ENCODE measurements around the gene TSPAN17. TPM values are rescaled to one million over a fixed set of nuclear protein-coding genes. Genes with fewer than 3 reads are reported as not detected.

Gene TSPAN17
- total and polyA plus RNA-seq, 5 donors from 2014 or later, result 26.0 to 48.8 (median 34.0) TPM

DNA sequence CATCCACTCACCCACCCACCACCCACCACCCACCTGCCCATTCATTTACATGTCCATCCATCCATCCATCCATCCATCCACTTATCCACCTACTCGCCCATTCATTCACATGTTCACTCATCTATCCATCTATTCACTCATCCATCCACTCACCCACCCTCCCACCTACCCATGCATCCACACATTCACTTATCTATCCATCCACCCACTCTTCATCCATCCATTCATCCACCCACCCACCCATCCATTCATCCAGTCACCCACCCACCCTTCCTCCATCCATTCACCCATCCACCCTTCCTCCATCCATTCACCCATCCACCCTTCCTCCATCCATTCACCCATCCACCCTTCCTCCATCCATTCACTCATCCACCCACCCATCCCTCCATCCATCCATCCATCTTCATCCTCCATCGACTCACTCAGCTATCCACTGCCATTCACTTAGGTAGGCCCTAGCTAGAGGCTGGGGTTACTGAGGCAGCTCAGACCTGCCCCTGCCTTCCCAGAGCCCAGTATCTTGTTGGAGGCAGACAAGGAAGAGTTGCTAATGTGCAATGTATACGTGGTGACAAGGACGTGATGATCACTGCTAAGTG is 12.7 kb downstream of the TSPAN17 start:
- no peaks in the 10 kb centered on the region for H3K27me3 ChIP-seq (ENCODE audit: control insufficient read depth, insufficient read depth, low read length)
- peaks cover 26% of the 10 kb centered on the region for H3K4me1 ChIP-seq (ENCODE audit: control insufficient read depth, insufficient read depth, low read length, poor library complexity, severe bottlenecking)
- DNase-seq, result no peak
- no peaks in the 10 kb centered on the region for H3K9me3 ChIP-seq (ENCODE audit: control insufficient read depth in 2 of 2, low read length in 2 of 2)
- ATAC-seq (ENCODE audit: low read depth in 2 of 2), result no peak
- peaks cover 8 to 41% (median 25%) of the 10 kb centered on the region in 4 donors for H3K4me1 Mint-ChIP-seq
- peaks cover 10% of the 10 kb centered on the region for H3K36me3 Mint-ChIP-seq
- H3K27ac ChIP-seq (ENCODE audit: insufficient read depth, low read length, poor library complexity, severe bottlenecking), result no peak overlapping the region
- peak overlapping the region in 2 of 4 donors; percentile 38 to 56 for H3K4me3 Mint-ChIP-seq
- H3K9me3 Mint-ChIP-seq, result no peaks in the 10 kb centered on the region
- no peak overlapping the region for H3K4me3 ChIP-seq (ENCODE audit: low read depth, low read length)
- peaks cover 4% of the 10 kb centered on the region for H3K27me3 Mint-ChIP-seq
- peak overlapping the region in 1 of 3 donors; percentile 84 for H3K27ac Mint-ChIP-seq
- H3K36me3 ChIP-seq (ENCODE audit: control insufficient read depth, insufficient read depth, low read length), result peaks cover 3% of the 10 kb centered on the region

DNA sequence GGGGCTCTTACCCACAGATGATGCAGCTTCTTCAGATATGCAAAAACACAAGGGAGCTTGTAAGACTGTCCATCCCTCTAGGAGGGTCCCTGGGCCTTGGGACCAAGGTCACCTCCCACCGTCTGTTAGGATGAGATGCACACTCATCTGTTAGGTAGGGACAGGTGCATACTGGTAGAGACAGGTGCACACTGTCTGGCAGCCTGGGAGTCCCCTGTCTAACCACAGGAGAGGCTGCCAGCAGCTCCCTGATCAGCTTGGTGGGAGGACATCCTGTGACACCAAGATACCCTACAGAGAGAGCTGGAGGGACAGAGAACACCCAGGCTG is 13.2 kb downstream of the TSPAN17 start:
- peak in 1 of 3 donors; percentile 13 for DNase-seq
- ATAC-seq (ENCODE audit: low read depth in 2 of 2), result peak; percentile 11 to 35
- H3K27me3 Mint-ChIP-seq, result peaks cover 4% of the 10 kb centered on the region
- H3K27ac Mint-ChIP-seq, result peak overlapping the region in 1 of 3 donors; percentile 11
- Histone ChIP-seq H3K4me3 (ENCODE audit: low read depth, low read length) (no peak overlapping the region), H3K27me3 (ENCODE audit: control insufficient read depth, insufficient read depth, low read length) (peaks cover 3% of the 10 kb centered on the region), H3K4me1 (ENCODE audit: control insufficient read depth, insufficient read depth, low read length, poor library complexity, severe bottlenecking) (peaks cover 25% of the 10 kb centered on the region), H3K9me3 (ENCODE audit: control insufficient read depth in 2 of 2, low read length in 2 of 2) (no peaks in the 10 kb centered on the region), H3K27ac (ENCODE audit: insufficient read depth, low read length, poor library complexity, severe bottlenecking) (no peak overlapping the region), H3K36me3 (ENCODE audit: control insufficient read depth, insufficient read depth, low read length) (peaks cover 3% of the 10 kb centered on the region)
- peak overlapping the region in 1 of 4 donors; percentile 38 for H3K4me3 Mint-ChIP-seq
- H3K36me3 Mint-ChIP-seq, result peaks cover 5% of the 10 kb centered on the region
- peaks cover 8 to 37% (median 25%) of the 10 kb centered on the region in 4 donors for H3K4me1 Mint-ChIP-seq
- no peaks in the 10 kb centered on the region for H3K9me3 Mint-ChIP-seq

DNA sequence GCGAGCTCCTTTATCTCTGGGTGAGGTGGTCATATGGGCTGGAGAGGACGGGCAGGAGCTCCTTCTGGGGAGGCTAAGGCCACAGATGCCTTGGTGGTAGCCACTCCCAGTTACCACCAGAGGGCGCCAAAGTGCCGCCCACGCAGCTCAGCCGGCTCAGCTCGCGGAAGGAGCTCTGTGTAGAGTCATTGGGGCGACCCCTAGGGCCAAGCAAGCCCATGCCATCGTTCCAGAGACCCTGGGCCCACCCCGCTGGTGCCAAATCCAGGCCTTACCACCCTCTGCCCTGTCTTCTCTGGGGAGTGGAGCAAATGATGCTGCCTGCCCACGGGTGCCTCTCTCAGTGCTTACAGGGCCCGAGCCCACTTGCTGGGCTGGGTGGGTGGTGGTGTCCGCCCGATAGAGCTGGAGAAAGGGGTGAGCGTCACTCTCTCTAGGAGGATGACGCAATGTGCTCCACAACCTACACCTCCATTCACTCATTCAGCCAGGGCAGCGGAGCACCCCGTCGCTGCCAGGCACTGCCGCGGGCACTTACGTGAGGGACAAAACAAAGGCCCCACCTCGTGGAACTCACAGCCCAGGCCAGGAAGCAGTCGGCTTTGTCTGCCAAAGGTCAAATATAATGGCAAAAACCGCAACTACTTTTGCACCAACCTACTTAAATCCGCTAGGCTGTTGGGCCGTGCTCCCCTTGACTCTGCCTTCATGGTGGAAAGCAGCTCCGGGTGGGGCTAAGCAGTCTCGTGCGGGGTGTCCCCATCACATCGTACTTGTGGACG is 13.8 kb downstream of the TSPAN17 start:
- Histone ChIP-seq H3K27me3 (ENCODE audit: control insufficient read depth, insufficient read depth, low read length) (peaks cover 3% of the 10 kb centered on the region), H3K27ac (ENCODE audit: insufficient read depth, low read length, poor library complexity, severe bottlenecking) (no peak overlapping the region), H3K4me3 (ENCODE audit: low read depth, low read length) (no peak overlapping the region), H3K4me1 (ENCODE audit: control insufficient read depth, insufficient read depth, low read length, poor library complexity, severe bottlenecking) (peaks cover 25% of the 10 kb centered on the region), H3K9me3 (ENCODE audit: control insufficient read depth in 2 of 2, low read length in 2 of 2) (no peaks in the 10 kb centered on the region), H3K36me3 (ENCODE audit: control insufficient read depth, insufficient read depth, low read length) (peaks cover 3% of the 10 kb centered on the region)
- peaks cover 4% of the 10 kb centered on the region for H3K36me3 Mint-ChIP-seq
- no peaks in the 10 kb centered on the region for H3K9me3 Mint-ChIP-seq
- ATAC-seq (ENCODE audit: low read depth in 2 of 2) (peak; percentile 75), DNase-seq (peak; percentile 64 to 79 (median 77))
- H3K4me1 Mint-ChIP-seq, result peaks cover 8 to 37% (median 25%) of the 10 kb centered on the region in 4 donors
- peaks cover 4% of the 10 kb centered on the region for H3K27me3 Mint-ChIP-seq
- peak overlapping the region in 1 of 3 donors; percentile 11 for H3K27ac Mint-ChIP-seq
- H3K4me3 Mint-ChIP-seq, result peak overlapping the region in 1 of 4 donors; percentile 21

DNA sequence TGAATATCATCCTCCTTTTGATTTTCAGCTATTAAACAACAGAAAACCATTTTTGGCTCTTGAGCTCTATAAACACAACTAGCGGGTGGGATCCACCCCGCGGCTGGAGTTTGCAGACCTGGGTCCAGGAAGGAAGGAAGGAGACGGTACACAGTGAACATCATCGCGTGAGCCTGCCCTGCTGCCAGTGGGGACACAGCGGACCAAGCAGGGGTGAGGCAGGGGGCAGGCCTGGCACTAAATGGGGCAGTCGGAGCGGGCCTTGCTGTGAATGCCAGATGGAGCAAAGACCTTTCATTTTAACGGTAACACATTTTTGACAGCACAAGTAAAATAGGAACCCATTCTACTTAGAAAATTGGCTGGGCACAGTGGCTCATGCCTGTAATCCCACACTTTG is 14.4 kb downstream of the TSPAN17 start:
- no peak for DNase-seq
- Histone ChIP-seq H3K27me3 (ENCODE audit: control insufficient read depth, insufficient read depth, low read length) (peaks cover 3% of the 10 kb centered on the region), H3K9me3 (ENCODE audit: control insufficient read depth in 2 of 2, low read length in 2 of 2) (no peaks in the 10 kb centered on the region), H3K4me1 (ENCODE audit: control insufficient read depth, insufficient read depth, low read length, poor library complexity, severe bottlenecking) (peaks cover 25% of the 10 kb centered on the region), H3K27ac (ENCODE audit: insufficient read depth, low read length, poor library complexity, severe bottlenecking) (no peak overlapping the region), H3K4me3 (ENCODE audit: low read depth, low read length) (no peak overlapping the region), H3K36me3 (ENCODE audit: control insufficient read depth, insufficient read depth, low read length) (peaks cover 3% of the 10 kb centered on the region)
- H3K36me3 Mint-ChIP-seq, result no peaks in the 10 kb centered on the region
- H3K4me1 Mint-ChIP-seq, result peaks cover 8 to 35% (median 25%) of the 10 kb centered on the region in 4 donors
- no peak overlapping the region for H3K27ac Mint-ChIP-seq
- H3K4me3 Mint-ChIP-seq, result no peak overlapping the region
- H3K9me3 Mint-ChIP-seq, result no peaks in the 10 kb centered on the region
- H3K27me3 Mint-ChIP-seq, result peaks cover 4% of the 10 kb centered on the region
- no peak for ATAC-seq (ENCODE audit: low read depth in 2 of 2)

DNA sequence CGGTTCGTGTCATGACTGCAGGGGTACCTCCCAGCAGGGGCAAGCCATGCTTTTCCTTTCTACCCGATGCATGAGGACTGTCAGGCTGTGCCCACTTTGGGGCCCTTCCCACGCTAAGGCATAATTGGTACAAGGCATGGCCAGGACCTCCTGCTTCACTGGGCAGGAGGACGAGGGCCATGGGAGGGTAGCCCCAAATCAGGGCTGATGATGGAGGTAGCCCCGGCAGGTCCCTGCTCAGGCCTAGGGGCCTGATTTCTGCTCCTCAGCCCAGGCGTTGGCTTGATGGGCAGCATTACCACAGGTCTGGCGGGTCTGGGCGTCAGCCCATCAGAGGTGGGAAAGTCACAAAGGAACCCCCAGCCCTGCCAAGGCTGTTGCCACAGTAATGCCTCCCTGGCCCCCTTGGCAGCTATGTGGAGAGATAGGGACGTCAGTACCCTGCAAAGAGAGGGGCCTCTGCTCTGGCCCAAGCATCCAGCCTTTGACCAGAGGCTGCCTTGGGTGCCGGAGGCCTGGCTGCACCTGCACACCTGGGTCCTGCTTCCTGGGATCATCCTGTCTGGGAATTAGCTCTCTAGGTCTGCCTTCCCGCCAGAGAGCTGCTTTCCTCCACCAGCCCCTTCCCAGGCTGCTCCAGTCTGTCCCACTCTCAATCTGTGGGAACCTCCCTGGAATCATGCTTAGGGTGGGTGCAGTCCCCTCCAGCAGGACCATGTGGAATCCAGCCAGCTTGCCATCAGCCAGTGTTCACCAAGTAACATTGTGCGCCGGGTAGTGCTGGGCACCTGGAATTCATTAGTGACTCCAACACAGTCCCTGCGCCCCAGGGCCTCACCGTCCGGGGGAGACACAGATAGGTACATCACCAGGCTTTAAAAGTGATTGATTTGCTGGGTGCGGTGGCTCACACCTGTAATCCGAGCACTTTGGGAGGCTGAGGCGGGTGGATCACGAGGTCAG is 15.4 kb downstream of the TSPAN17 start:
- H3K4me3 ChIP-seq (ENCODE audit: low read depth, low read length), result no peak overlapping the region
- no peak for ATAC-seq (ENCODE audit: low read depth in 2 of 2)
- H3K4me3 Mint-ChIP-seq, result no peak overlapping the region
- no peaks in the 10 kb centered on the region for H3K36me3 ChIP-seq (ENCODE audit: control insufficient read depth, insufficient read depth, low read length)
- H3K27ac Mint-ChIP-seq, result peak overlapping the region in 1 of 3 donors; percentile 48
- no peaks in the 10 kb centered on the region for H3K36me3 Mint-ChIP-seq
- no peaks in the 10 kb centered on the region for H3K9me3 ChIP-seq (ENCODE audit: control insufficient read depth in 2 of 2, low read length in 2 of 2)
- peaks cover 3% of the 10 kb centered on the region for H3K27me3 ChIP-seq (ENCODE audit: control insufficient read depth, insufficient read depth, low read length)
- H3K9me3 Mint-ChIP-seq, result no peaks in the 10 kb centered on the region
- no peak for DNase-seq
- peaks cover 25% of the 10 kb centered on the region for H3K4me1 ChIP-seq (ENCODE audit: control insufficient read depth, insufficient read depth, low read length, poor library complexity, severe bottlenecking)
- no peak overlapping the region for H3K27ac ChIP-seq (ENCODE audit: insufficient read depth, low read length, poor library complexity, severe bottlenecking)
- H3K27me3 Mint-ChIP-seq, result peaks cover 9% of the 10 kb centered on the region
- H3K4me1 Mint-ChIP-seq, result peaks cover 8 to 34% (median 25%) of the 10 kb centered on the region in 4 donors

DNA sequence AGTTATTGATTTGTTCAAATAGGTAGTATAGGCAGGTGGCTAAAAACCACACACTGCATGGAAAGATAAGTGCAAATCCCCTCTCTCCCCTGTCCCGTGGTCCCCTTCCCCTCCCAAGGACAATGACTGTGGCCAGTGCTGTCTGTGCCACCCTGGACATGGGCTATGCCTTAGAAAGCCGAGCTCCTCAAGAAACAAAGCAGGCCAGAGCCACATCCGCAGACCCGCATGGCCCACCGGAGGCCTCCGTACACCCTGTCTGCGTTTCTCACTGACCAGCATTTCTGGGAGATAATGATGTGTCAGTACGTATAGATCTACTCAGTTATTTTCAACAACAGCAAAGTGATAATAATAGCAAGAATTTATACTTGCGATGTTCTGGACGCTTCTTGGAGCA is 16.3 kb downstream of the TSPAN17 start:
- no peak overlapping the region for H3K4me3 Mint-ChIP-seq
- ATAC-seq (ENCODE audit: low read depth in 2 of 2) (no peak), DNase-seq (no peak)
- no peak overlapping the region for H3K27ac Mint-ChIP-seq
- Histone ChIP-seq H3K36me3 (ENCODE audit: control insufficient read depth, insufficient read depth, low read length) (no peaks in the 10 kb centered on the region), H3K4me3 (ENCODE audit: low read depth, low read length) (no peak overlapping the region), H3K27ac (ENCODE audit: insufficient read depth, low read length, poor library complexity, severe bottlenecking) (no peak overlapping the region), H3K27me3 (ENCODE audit: control insufficient read depth, insufficient read depth, low read length) (peaks cover 3% of the 10 kb centered on the region), H3K9me3 (ENCODE audit: control insufficient read depth in 2 of 2, low read length in 2 of 2) (no peaks in the 10 kb centered on the region), H3K4me1 (ENCODE audit: control insufficient read depth, insufficient read depth, low read length, poor library complexity, severe bottlenecking) (peaks cover 18% of the 10 kb centered on the region)
- H3K4me1 Mint-ChIP-seq, result peaks cover 8 to 25% (median 18%) of the 10 kb centered on the region in 4 donors
- H3K36me3 Mint-ChIP-seq, result no peaks in the 10 kb centered on the region
- peaks cover 15% of the 10 kb centered on the region for H3K27me3 Mint-ChIP-seq
- no peaks in the 10 kb centered on the region for H3K9me3 Mint-ChIP-seq

DNA sequence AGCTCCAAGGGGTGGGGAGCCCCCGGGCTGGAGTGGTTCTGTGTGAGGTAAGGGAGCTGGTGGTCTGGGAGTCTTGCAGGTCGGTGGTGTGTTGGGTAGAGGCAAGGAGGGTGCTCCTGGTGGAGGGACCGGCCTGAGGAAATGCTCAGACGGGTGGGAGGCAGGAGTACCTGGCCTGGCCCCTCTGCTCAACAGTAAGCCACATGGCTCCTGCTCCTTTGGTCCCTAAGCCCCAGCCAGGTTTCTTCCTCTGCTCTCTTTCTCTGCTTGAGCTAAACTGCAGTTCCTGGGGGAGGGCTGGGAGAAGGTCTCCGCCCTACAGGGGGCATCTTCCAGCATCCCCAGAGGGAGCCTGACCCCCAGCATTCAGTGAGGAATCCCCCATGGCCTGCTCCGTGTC is 17.2 kb downstream of the TSPAN17 start:
- no peak overlapping the region for H3K4me3 Mint-ChIP-seq

More for the DNA sequence above, 17.2 kb downstream of the TSPAN17 start:
- no peak overlapping the region for H3K27ac ChIP-seq (ENCODE audit: insufficient read depth, low read length, poor library complexity, severe bottlenecking)
- no peak overlapping the region for H3K4me3 ChIP-seq (ENCODE audit: low read depth, low read length)
- no peak for ATAC-seq (ENCODE audit: low read depth in 2 of 2)
- no peaks in the 10 kb centered on the region for H3K9me3 Mint-ChIP-seq
- H3K4me1 Mint-ChIP-seq, result peaks cover 0 to 16% (median 11%) of the 10 kb centered on the region in 4 donors
- H3K27ac Mint-ChIP-seq, result no peak overlapping the region
- peaks cover 21% of the 10 kb centered on the region for H3K27me3 Mint-ChIP-seq
- H3K9me3 ChIP-seq (ENCODE audit: control insufficient read depth in 2 of 2, low read length in 2 of 2), result no peaks in the 10 kb centered on the region
- H3K4me1 ChIP-seq (ENCODE audit: control insufficient read depth, insufficient read depth, low read length, poor library complexity, severe bottlenecking), result peaks cover 9% of the 10 kb centered on the region
- no peaks in the 10 kb centered on the region for H3K36me3 Mint-ChIP-seq
- no peaks in the 10 kb centered on the region for H3K36me3 ChIP-seq (ENCODE audit: control insufficient read depth, insufficient read depth, low read length)
- H3K27me3 ChIP-seq (ENCODE audit: control insufficient read depth, insufficient read depth, low read length), result peaks cover 3% of the 10 kb centered on the region
- no peak for DNase-seq

Measured in CD4-positive, CD25-positive, alpha-beta regulatory T cell (primary cell).